ENCODE results near the gene RPS27. TPM values are rescaled to one million over a fixed set of nuclear protein-coding genes. Genes with fewer than 3 reads are reported as not detected.

RPS27 gene
- total RNA-seq, 1 donor from 2014 or later = 2,370 TPM

GRCh38 chr1:153945131-153945794 lies 45.3 kb upstream of the RPS27 start:
- H3K36me3 Mint-ChIP-seq = peaks cover 2% of the 10 kb centered on the region
- no peaks in the 10 kb centered on the region for H3K9me3 Mint-ChIP-seq
- DNase-seq (ENCODE audit: extremely low spot score, unreplicated experiment) = no peak
- H3K27me3 Mint-ChIP-seq = no peaks in the 10 kb centered on the region
- peak overlapping the region; percentile 88 for H3K4me3 Mint-ChIP-seq
- no peak for TF ChIP-seq CTCF (conservative IDR thresholded peaks at IDR 0.05)
- peaks cover 7% of the 10 kb centered on the region for H3K4me1 Mint-ChIP-seq (ENCODE audit: unreplicated experiment)
- peak overlapping the region; percentile 76 for H3K27ac Mint-ChIP-seq

GRCh38 chr1:153945795-153946621 lies 44.6 kb upstream of the RPS27 start:
- H3K36me3 Mint-ChIP-seq = peaks cover 6% of the 10 kb centered on the region
- DNase-seq (ENCODE audit: extremely low spot score, unreplicated experiment) = no peak
- H3K9me3 Mint-ChIP-seq = no peaks in the 10 kb centered on the region
- peak overlapping the region; percentile 88 for H3K4me3 Mint-ChIP-seq
- H3K27me3 Mint-ChIP-seq = no peaks in the 10 kb centered on the region
- H3K27ac Mint-ChIP-seq = peak overlapping the region; percentile 76
- peaks cover 7% of the 10 kb centered on the region for H3K4me1 Mint-ChIP-seq (ENCODE audit: unreplicated experiment)
- no peak for TF ChIP-seq CTCF (conservative IDR thresholded peaks at IDR 0.05)

GRCh38 chr1:153946622-153947241 lies 43.8 kb upstream of the RPS27 start, which contains the start of gene DENND4B:
TSS of gene DENND4B (minus strand) at chr1:153946718. CDS start at chr1:153944374, 2,344 bp downstream.
- Mint-ChIP-seq H3K27ac (peak within 1 kb of the TSS; percentile 79), H3K36me3 (peaks cover 6% of the 10 kb centered on the region), H3K27me3 (no peaks in the 10 kb centered on the region), H3K4me1 (ENCODE audit: unreplicated experiment) (peaks cover 7% of the 10 kb centered on the region), H3K9me3 (no peaks in the 10 kb centered on the region), H3K4me3 (peak within 1 kb of the TSS; percentile 88)
- DNase-seq (ENCODE audit: extremely low spot score, unreplicated experiment) = peak; percentile 86
- peak; percentile 95 for TF ChIP-seq CTCF (conservative IDR thresholded peaks at IDR 0.05)

GRCh38 chr1:153951183-153951582 lies 39.4 kb upstream of the RPS27 start:
- Mint-ChIP-seq H3K36me3 (peaks cover 6% of the 10 kb centered on the region), H3K4me1 (ENCODE audit: unreplicated experiment) (peaks cover 5% of the 10 kb centered on the region), H3K9me3 (no peaks in the 10 kb centered on the region), H3K27ac (no peak overlapping the region), H3K4me3 (no peak overlapping the region), H3K27me3 (no peaks in the 10 kb centered on the region)
- no peak for TF ChIP-seq CTCF (conservative IDR thresholded peaks at IDR 0.05)
- DNase-seq (ENCODE audit: extremely low spot score, unreplicated experiment) = no peak

GRCh38 chr1:153951801-153952200 lies 38.8 kb upstream of the RPS27 start:
- Mint-ChIP-seq H3K36me3 (peaks cover 6% of the 10 kb centered on the region), H3K9me3 (no peaks in the 10 kb centered on the region), H3K4me3 (no peak overlapping the region), H3K27me3 (no peaks in the 10 kb centered on the region), H3K27ac (no peak overlapping the region), H3K4me1 (ENCODE audit: unreplicated experiment) (peaks cover 7% of the 10 kb centered on the region)
- no peak for TF ChIP-seq CTCF (conservative IDR thresholded peaks at IDR 0.05)
- no peak for DNase-seq (ENCODE audit: extremely low spot score, unreplicated experiment)
